Neuronal stem cell (in vitro differentiated cells): ENCODE measurements around the gene SLC9A9.

Experiments used
- DNase-seq: peaks from one replicate; pipeline ENCODE4 v3.0.0-alpha.2; 2013; ENCODE audit warnings: low spot score
- H2AFZ ChIP-seq: one replicate; pipeline ENCODE4 v1.6.1; 2013; ENCODE audit warnings: mild to moderate bottlenecking, low read length, inconsistent platforms
- H2AK5ac ChIP-seq: 2 replicates; pipeline ENCODE4 v1.6.1; 2013; ENCODE audit warnings: low read depth, mild to moderate bottlenecking, inconsistent platforms, low read length, moderate library complexity, mixed read lengths
- H2BK120ac ChIP-seq: 2 replicates; pipeline ENCODE4 v1.6.1; 2013; ENCODE audit warnings: low read depth, mild to moderate bottlenecking, inconsistent platforms, low read length, moderate library complexity, mixed read lengths
- H2BK12ac ChIP-seq: one replicate; pipeline ENCODE4 v1.6.1; 2013; ENCODE audit warnings: low read length, inconsistent platforms
- H2BK15ac ChIP-seq: 2 replicates; pipeline ENCODE4 v1.6.1; 2013; ENCODE audit warnings: mild to moderate bottlenecking, low read length, inconsistent platforms, mixed read lengths
- H2BK5ac ChIP-seq: one replicate; pipeline ENCODE4 v1.6.1; 2013; ENCODE audit warnings: inconsistent platforms, mild to moderate bottlenecking, low read length, moderate library complexity
- H3K14ac ChIP-seq: one replicate; pipeline ENCODE4 v1.6.1; 2013; ENCODE audit warnings: low read length, inconsistent platforms
- H3K18ac ChIP-seq: 2 replicates; pipeline ENCODE4 v1.6.1; 2013; ENCODE audit warnings: low read length, inconsistent platforms
- H3K23ac ChIP-seq: 2 replicates; pipeline ENCODE4 v1.6.1; 2013; ENCODE audit warnings: low read depth, mild to moderate bottlenecking, mixed read lengths, low read length, inconsistent platforms; ENCODE audit not compliant: poor library complexity
- H3K27ac ChIP-seq: replicated peaks from 3 replicates; pipeline ENCODE4 v1.5.1; 2013; ENCODE audit warnings: low read length, inconsistent platforms
- H3K27me3 ChIP-seq, 3 experiments: 2 replicates each; pipeline ENCODE4 v1.6.1; 2013; ENCODE audit warnings: low read length in 3 of 3, mild to moderate bottlenecking in 2 of 3, inconsistent platforms in 1 of 3, low read depth in 1 of 3, mixed read lengths in 1 of 3, moderate library complexity in 1 of 3; ENCODE audit not compliant: control insufficient read depth in 3 of 3, insufficient read depth in 3 of 3
- H3K36me3 ChIP-seq, 2 donors: replicated peaks in 1 of 2; 2 replicates each; pipeline ENCODE4 v1.6.1; 2013; ENCODE audit warnings: low read length in 2 of 2; ENCODE audit not compliant: control insufficient read depth in 2 of 2, insufficient read depth in 2 of 2
- H3K4ac ChIP-seq: 2 replicates; pipeline ENCODE4 v1.6.1; 2013; ENCODE audit warnings: inconsistent platforms, mild to moderate bottlenecking, low read length, moderate library complexity
- H3K4me1 ChIP-seq, 2 donors: 1 replicate in 1 of 2; 2 replicates in 1 of 2; pipeline ENCODE4 v1.6.1; 2013; ENCODE audit warnings: low read length in 2 of 2, low read depth in 1 of 2; ENCODE audit not compliant: control insufficient read depth in 2 of 2, insufficient read depth in 1 of 2
- H3K4me2 ChIP-seq: one replicate; pipeline ENCODE4 v1.6.1; 2013; ENCODE audit warnings: mild to moderate bottlenecking, low read length, inconsistent platforms; ENCODE audit not compliant: insufficient read depth, poor library complexity, severe bottlenecking
- H3K4me3 ChIP-seq, 2 donors: 2 replicates each; pipeline ENCODE4 v1.5.1; 2013; ENCODE audit warnings: low read length in 2 of 2, mild to moderate bottlenecking in 2 of 2, inconsistent platforms in 1 of 2, moderate library complexity in 1 of 2
- H3K79me1 ChIP-seq: one replicate; pipeline ENCODE4 v1.6.1; 2013; ENCODE audit warnings: low read depth, mild to moderate bottlenecking, inconsistent platforms, low read length, moderate library complexity
- H3K9ac ChIP-seq: one replicate; pipeline ENCODE4 v1.6.1; 2013; ENCODE audit warnings: mild to moderate bottlenecking, low read depth, low read length, inconsistent platforms; ENCODE audit not compliant: poor library complexity
- H3K9me3 ChIP-seq, 2 donors: replicated peaks in 1 of 2; 2 replicates each; pipeline versions ENCODE3 to v1.6.1; 2013; ENCODE audit warnings: low read length in 2 of 2, mild to moderate bottlenecking in 2 of 2, inconsistent platforms in 1 of 2, low read depth in 1 of 2, mixed read lengths in 1 of 2, moderate library complexity in 1 of 2; ENCODE audit not compliant: control insufficient read depth in 2 of 2, insufficient read depth in 1 of 2
- H4K8ac ChIP-seq: one replicate; pipeline ENCODE4 v1.6.1; 2013; ENCODE audit warnings: low read depth, mild to moderate bottlenecking, inconsistent platforms, low read length, moderate library complexity
- H4K91ac ChIP-seq: one replicate; pipeline ENCODE4 v1.6.1; 2013; ENCODE audit warnings: low read length, low read depth, mild to moderate bottlenecking, inconsistent platforms; ENCODE audit not compliant: poor library complexity
- WGBS, 2 donors: extraction: QIAGEN DNeasy Blood & Tissue Kit; methylation state at CpG; one replicate each; pipeline ENCODE4 v1.1.7; 2013; ENCODE audit warnings: missing lambda C conversion rate in 2 of 2, mixed read lengths in 1 of 2; ENCODE audit not compliant: insufficient read length in 2 of 2, insufficient replicate concordance in 1 of 2; ENCODE audit errors: extremely low coverage in 2 of 2; 5-methylcytosine and 5-hydroxymethylcytosine counted together

Gene SLC9A9

GRCh38 chr3:143650120-143650519, 198.1 kb downstream of the SLC9A9 start:
- WGBS, 2 donors, result 100% methylated on average over 1 of the region's 2 CpGs; no CpG with 5 or more reads in 1 of the 2 donors
- H3K9ac ChIP-seq, result no peak overlapping the region

DNA sequence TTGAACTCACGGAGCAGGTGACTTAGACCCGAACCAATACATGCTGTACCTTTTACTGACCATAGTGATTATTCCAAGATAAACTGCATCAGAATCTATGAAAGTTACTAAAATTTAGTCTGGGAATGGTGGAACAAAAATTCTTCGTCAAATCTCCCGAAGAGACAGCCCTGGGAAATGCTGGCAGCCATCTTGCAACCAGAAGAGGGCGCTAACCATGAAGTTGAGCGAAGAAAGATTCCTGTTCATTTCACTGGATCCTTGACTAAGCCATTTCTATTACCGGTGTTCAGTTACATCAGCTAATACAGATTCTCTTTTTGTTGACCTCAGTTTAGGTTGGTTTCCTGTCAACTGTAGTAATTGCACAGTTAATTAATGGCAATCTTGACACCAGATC, 199.6 kb downstream of the SLC9A9 start:
- H3K4me2 ChIP-seq, result no peak overlapping the region
- no peak overlapping the region for H4K91ac ChIP-seq
- no peak overlapping the region for H3K18ac ChIP-seq
- H2BK120ac ChIP-seq, result no peak overlapping the region
- no peaks in the 10 kb centered on the region for H3K79me1 ChIP-seq
- H3K4me3 ChIP-seq, result no peak overlapping the region
- H2AFZ ChIP-seq, result no peak overlapping the region
- H3K23ac ChIP-seq, result no peak overlapping the region
- no peak overlapping the region for H2BK5ac ChIP-seq
- H3K27ac ChIP-seq, result no peak overlapping the region
- H2BK15ac ChIP-seq, result no peak overlapping the region
- H3K27me3 ChIP-seq, result no peaks in the 10 kb centered on the region
- H3K4ac ChIP-seq, result no peak overlapping the region
- H3K9ac ChIP-seq, result no peak overlapping the region
- no peak overlapping the region for H2BK12ac ChIP-seq
- peaks cover 0 to 9% of the 10 kb centered on the region in 2 donors for H3K4me1 ChIP-seq
- no peaks in the 10 kb centered on the region for H3K36me3 ChIP-seq
- no peak overlapping the region for H3K14ac ChIP-seq
- no peaks in the 10 kb centered on the region for H3K9me3 ChIP-seq
- no peak overlapping the region for H4K8ac ChIP-seq
- H2AK5ac ChIP-seq, result no peak overlapping the region
- WGBS, 2 donors, result no CpG with 5 or more reads among the region's 7 CpGs
- DNase-seq, result no peak

More at GRCh38 chr3:143650120-143650519, 198.1 kb downstream of the SLC9A9 start:
- no peak overlapping the region for H3K18ac ChIP-seq
- no peak overlapping the region for H2AFZ ChIP-seq
- H3K4me2 ChIP-seq, result no peak overlapping the region
- no peaks in the 10 kb centered on the region for H3K27me3 ChIP-seq
- no peaks in the 10 kb centered on the region for H3K36me3 ChIP-seq
- H3K79me1 ChIP-seq, result no peaks in the 10 kb centered on the region
- no peak overlapping the region for H2BK120ac ChIP-seq
- H3K4ac ChIP-seq, result no peak overlapping the region
- H3K4me3 ChIP-seq, result no peak overlapping the region
- H3K4me1 ChIP-seq, result peaks cover 0 to 1% of the 10 kb centered on the region in 2 donors
- H2BK15ac ChIP-seq, result no peak overlapping the region
- H3K9me3 ChIP-seq, result no peaks in the 10 kb centered on the region
- H3K14ac ChIP-seq, result no peak overlapping the region
- H3K23ac ChIP-seq, result no peak overlapping the region
- no peak overlapping the region for H3K27ac ChIP-seq
- H4K8ac ChIP-seq, result no peak overlapping the region
- H2BK5ac ChIP-seq, result no peak overlapping the region
- no peak for DNase-seq
- H2AK5ac ChIP-seq, result no peak overlapping the region
- no peak overlapping the region for H4K91ac ChIP-seq
- no peak overlapping the region for H2BK12ac ChIP-seq

DNA sequence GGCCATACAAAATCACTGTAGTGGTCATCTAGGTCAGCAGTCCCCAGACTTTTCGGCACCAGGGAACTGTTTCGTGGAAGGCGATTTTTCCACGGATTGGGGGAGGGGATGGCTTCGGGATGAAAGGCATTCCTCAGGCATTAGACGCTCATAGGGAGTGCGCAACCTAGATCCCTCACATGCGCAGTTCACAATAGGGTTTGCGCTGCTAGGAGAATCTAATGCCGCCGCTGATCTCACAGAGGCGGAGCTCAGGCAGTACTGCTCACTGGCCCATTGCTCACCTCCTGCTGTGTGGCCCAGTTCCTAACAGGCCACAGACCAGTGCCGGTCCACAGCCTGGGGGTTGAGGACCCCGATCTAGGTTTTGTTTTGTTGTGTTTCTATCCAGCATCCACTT, 200.1 kb downstream of the SLC9A9 start:
- H3K23ac ChIP-seq, result no peak overlapping the region
- H3K9ac ChIP-seq, result no peak overlapping the region
- no peak overlapping the region for H3K18ac ChIP-seq
- no peak overlapping the region for H2BK120ac ChIP-seq
- H4K8ac ChIP-seq, result no peak overlapping the region
- no peak overlapping the region for H2BK5ac ChIP-seq
- H3K14ac ChIP-seq, result no peak overlapping the region
- H2BK15ac ChIP-seq, result no peak overlapping the region
- no peak overlapping the region for H2AK5ac ChIP-seq
- H2AFZ ChIP-seq, result no peak overlapping the region
- no peaks in the 10 kb centered on the region for H3K79me1 ChIP-seq
- H3K36me3 ChIP-seq, result no peaks in the 10 kb centered on the region
- no peak overlapping the region for H2BK12ac ChIP-seq
- peaks cover 0 to 9% of the 10 kb centered on the region in 2 donors for H3K4me1 ChIP-seq
- H3K27me3 ChIP-seq, result no peaks in the 10 kb centered on the region
- no peak overlapping the region for H3K4me2 ChIP-seq
- DNase-seq, result no peak
- H3K4ac ChIP-seq, result no peak overlapping the region
- H3K4me3 ChIP-seq, result no peak overlapping the region
- H3K27ac ChIP-seq, result no peak overlapping the region
- no peak overlapping the region for H4K91ac ChIP-seq
- no peaks in the 10 kb centered on the region for H3K9me3 ChIP-seq
- WGBS, 2 donors, result no CpG with 5 or more reads among the region's 14 CpGs

DNA sequence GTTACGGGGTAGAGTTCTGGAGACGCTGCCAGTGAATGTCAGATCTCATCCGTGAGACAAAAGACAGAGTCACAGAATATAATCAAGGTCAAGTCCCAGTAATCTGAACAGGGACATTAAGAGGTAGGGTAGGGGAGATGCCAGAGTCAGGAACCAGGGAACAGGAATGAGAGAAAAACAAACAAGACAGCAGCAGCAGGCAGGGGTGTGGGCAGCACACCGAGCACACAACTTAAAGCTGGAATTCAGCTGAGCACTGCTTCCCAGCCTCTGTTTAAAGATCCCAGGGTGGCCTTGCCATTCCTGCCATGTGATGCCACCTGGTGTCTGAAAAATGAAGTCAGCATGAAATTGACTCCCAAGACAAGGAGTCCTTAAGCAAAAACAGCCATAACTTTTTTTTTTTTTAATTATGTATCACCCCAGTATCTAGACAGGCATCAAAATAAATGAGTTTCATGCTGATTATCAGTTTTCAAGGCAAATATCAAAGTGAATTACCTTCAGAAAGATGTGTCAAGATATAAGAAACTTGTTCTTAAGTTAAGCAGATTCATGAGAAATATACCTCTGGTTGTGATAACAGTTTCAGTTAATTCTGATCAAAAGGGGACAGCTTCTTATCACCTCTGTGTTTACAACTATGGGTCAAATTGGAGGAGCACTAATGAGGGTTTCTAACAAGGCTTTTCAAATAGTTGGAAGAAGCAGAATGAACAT, 203.7 kb downstream of the SLC9A9 start:
- Histone ChIP-seq H2AK5ac (no peak overlapping the region), H3K14ac (no peak overlapping the region), H4K91ac (no peak overlapping the region), H2BK12ac (no peak overlapping the region), H3K27ac (no peak overlapping the region), H3K79me1 (no peaks in the 10 kb centered on the region), H3K18ac (no peak overlapping the region), H3K4me2 (no peak overlapping the region), H4K8ac (no peak overlapping the region), H3K9me3 (peaks cover 0 to 1% of the 10 kb centered on the region in 2 donors), H3K4ac (no peak overlapping the region), H3K36me3 (no peaks in the 10 kb centered on the region), H3K27me3 (no peaks in the 10 kb centered on the region), H2AFZ (peak overlapping the region; percentile 69), H3K9ac (no peak overlapping the region), H2BK5ac (no peak overlapping the region), H2BK120ac (no peak overlapping the region), H2BK15ac (no peak overlapping the region), H3K4me3 (no peak overlapping the region), H3K23ac (no peak overlapping the region), H3K4me1 (peaks cover 0 to 9% of the 10 kb centered on the region in 2 donors)
- no CpG with 5 or more reads among the region's 4 CpGs for WGBS, 2 donors
- DNase-seq, result peak; percentile 37
